ENCODE measurements around the gene AQP6. TPM values are rescaled to one million over a fixed set of nuclear protein-coding genes. Genes with fewer than 3 reads are reported as not detected.

AQP6 gene, protein sequence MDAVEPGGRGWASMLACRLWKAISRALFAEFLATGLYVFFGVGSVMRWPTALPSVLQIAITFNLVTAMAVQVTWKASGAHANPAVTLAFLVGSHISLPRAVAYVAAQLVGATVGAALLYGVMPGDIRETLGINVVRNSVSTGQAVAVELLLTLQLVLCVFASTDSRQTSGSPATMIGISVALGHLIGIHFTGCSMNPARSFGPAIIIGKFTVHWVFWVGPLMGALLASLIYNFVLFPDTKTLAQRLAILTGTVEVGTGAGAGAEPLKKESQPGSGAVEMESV
- total RNA-seq (2021): 0.09 and 0.11 TPM in 2 replicates
- long read RNA-seq: 0 reads

DNA sequence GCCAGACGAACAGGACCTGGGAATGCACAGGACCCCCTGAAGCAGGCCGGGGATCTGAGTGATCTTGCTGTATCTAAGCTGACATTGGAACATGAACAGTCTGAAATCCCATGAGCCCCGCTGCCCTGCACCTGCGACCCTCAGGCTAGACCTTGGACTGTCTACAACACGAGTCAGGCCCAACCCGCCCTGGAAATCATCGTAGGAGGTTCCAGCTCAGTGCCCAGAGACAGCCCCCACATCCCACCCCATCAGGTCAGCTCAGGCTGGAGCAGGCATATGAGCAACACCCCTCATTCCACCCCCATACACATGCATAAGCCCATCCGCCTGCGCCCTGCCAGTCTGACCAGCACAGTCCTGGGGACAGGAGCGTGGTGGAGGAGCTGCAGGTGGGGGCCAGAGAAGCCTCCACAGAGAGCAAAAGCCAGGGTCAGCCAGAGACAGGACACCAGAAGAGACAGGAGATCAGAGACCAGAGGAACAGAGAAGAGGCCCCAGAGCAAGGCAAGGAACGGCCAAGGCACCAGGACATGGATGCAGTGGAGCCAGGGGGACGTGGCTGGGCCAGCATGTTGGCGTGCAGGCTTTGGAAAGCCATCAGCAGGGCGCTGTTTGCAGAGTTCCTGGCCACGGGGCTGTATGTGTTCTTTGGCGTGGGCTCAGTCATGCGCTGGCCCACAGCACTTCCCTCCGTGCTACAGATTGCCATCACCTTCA is at the start of gene AQP6:
AQP6 (plus strand) TSS at position 307 of the 720 bp plus-strand sequence; CDS start at position 534, 227 bp downstream.
- Mint-ChIP-seq H3K4me1 (peaks cover 5 to 9% of the 10 kb centered on the region in 2 experiments; a peak in 3 of 4 replicates), H3K4me3 (no peak within 1 kb of the TSS), H3K27me3 (ENCODE audit: low read depth) (peaks cover 3% of the 10 kb centered on the region), H3K36me3 (ENCODE audit: insufficient read depth in 1 of 3, low read depth in 3 of 3) (no peaks in the 10 kb centered on the region), H3K27ac (no peak within 1 kb of the TSS), H3K9me3 (no peaks in the 10 kb centered on the region)
- Histone ChIP-seq H3K9me3 (ENCODE audit: control insufficient read depth, low read depth, low read length) (no peaks in the 10 kb centered on the region), H3K79me2 (ENCODE audit: insufficient read depth, low read length) (no peaks in the 10 kb centered on the region), H2BK20ac (ENCODE audit: low read depth, low read length, poor library complexity, severe bottlenecking) (no peak within 1 kb of the TSS), H2BK12ac (ENCODE audit: insufficient read length, low read depth, low read length) (no peak within 1 kb of the TSS), H2AK5ac (ENCODE audit: insufficient read length, low read length) (no peak within 1 kb of the TSS), H3K18ac (ENCODE audit: insufficient read length, low read depth, low read length) (no peak within 1 kb of the TSS), H3K4ac (ENCODE audit: low read depth, low read length) (no peak within 1 kb of the TSS), H3T11ph (ENCODE audit: low read length) (no peak within 1 kb of the TSS), H3K23me2 (ENCODE audit: insufficient read length, low read depth, low read length, poor library complexity, severe bottlenecking) (no peaks in the 10 kb centered on the region), H3K4me1 (ENCODE audit: insufficient read depth, low read length) (no peaks in the 10 kb centered on the region), H3K27me3 (ENCODE audit: insufficient read depth, low read length) (no peaks in the 10 kb centered on the region; the same call in 1 of the 2 replicates), H3K9ac (ENCODE audit: extremely low read depth, insufficient read length, low read length) (no peak within 1 kb of the TSS), H3K14ac (ENCODE audit: insufficient read depth, low read length) (no peak within 1 kb of the TSS), H4K8ac (replicated peaks; ENCODE audit: insufficient read length, low read depth, low read length) (no peak within 1 kb of the TSS), H2BK15ac (ENCODE audit: low read depth, low read length) (no peak within 1 kb of the TSS), H4K20me1 (ENCODE audit: control insufficient read depth, insufficient read depth, insufficient read length) (no peaks in the 10 kb centered on the region), H3K56ac (ENCODE audit: insufficient read length, low read depth, low read length) (no peak within 1 kb of the TSS), H4K5ac (ENCODE audit: insufficient read length, low read depth, low read length) (no peak within 1 kb of the TSS), H3K23ac (ENCODE audit: insufficient read length, low read depth, low read length) (no peak within 1 kb of the TSS), H2BK120ac (ENCODE audit: low read depth, low read length, poor library complexity, severe bottlenecking) (no peak within 1 kb of the TSS), H3K4me2 (ENCODE audit: insufficient read depth, insufficient read length, low read length) (no peak within 1 kb of the TSS), H2BK5ac (ENCODE audit: insufficient read length, low read length) (no peak within 1 kb of the TSS), H3K79me1 (ENCODE audit: insufficient read depth, low read depth, low read length, poor library complexity, severe bottlenecking) (no peaks in the 10 kb centered on the region), H3K27ac (ENCODE audit: insufficient read length, low read depth, low read length) (no peak within 1 kb of the TSS), H4K91ac (ENCODE audit: insufficient read length, low read depth, low read length) (no peak within 1 kb of the TSS), H2AFZ (ENCODE audit: low read length) (no peak within 1 kb of the TSS)
- no peak for DNase-seq
- WGBS (ENCODE audit: extremely low coverage, insufficient read length, low lambda C conversion rate): no CpG with 5 or more reads among the region's 18 CpGs
- TF ChIP-seq, protein P1, sequence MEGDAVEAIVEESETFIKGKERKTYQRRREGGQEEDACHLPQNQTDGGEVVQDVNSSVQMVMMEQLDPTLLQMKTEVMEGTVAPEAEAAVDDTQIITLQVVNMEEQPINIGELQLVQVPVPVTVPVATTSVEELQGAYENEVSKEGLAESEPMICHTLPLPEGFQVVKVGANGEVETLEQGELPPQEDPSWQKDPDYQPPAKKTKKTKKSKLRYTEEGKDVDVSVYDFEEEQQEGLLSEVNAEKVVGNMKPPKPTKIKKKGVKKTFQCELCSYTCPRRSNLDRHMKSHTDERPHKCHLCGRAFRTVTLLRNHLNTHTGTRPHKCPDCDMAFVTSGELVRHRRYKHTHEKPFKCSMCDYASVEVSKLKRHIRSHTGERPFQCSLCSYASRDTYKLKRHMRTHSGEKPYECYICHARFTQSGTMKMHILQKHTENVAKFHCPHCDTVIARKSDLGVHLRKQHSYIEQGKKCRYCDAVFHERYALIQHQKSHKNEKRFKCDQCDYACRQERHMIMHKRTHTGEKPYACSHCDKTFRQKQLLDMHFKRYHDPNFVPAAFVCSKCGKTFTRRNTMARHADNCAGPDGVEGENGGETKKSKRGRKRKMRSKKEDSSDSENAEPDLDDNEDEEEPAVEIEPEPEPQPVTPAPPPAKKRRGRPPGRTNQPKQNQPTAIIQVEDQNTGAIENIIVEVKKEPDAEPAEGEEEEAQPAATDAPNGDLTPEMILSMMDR (conservative IDR thresholded peaks at IDR 0.05): no peak

Data from H9 (cell line).